HEK293 (cell line): ENCODE data around the gene TGM5.

Experiments
- CTCF ChIP-seq: fragments of 450-650 bp; formaldehyde crosslinking; IDR thresholded peaks from 2 replicates; pipeline ENCODE4 v1.5.1; 2016; ENCODE audit warnings: missing biosample characterization, missing genetic modification characterization
- KLF10 ChIP-seq: fragments of 450-650 bp; IDR thresholded peaks from 2 replicates; pipeline ENCODE4 v1.5.1; 2018; ENCODE audit warnings: missing biosample characterization, mild to moderate bottlenecking, missing genetic modification characterization
- REST ChIP-seq: fragments of 450-650 bp; formaldehyde crosslinking; IDR thresholded peaks from 2 replicates; pipeline ENCODE4 v1.5.1; 2016; ENCODE audit warnings: missing biosample characterization, missing genetic modification characterization
- TSHZ1 ChIP-seq: fragments of 450-650 bp; formaldehyde crosslinking; IDR thresholded peaks from 2 replicates; pipeline ENCODE4 v1.5.1; 2016; ENCODE audit warnings: missing biosample characterization, missing genetic modification characterization, borderline replicate concordance
- ZBTB26 ChIP-seq: fragments of 450-650 bp; formaldehyde crosslinking; optimal IDR thresholded peaks from 2 replicates; pipeline ENCODE3; 2016; ENCODE audit warnings: missing biosample characterization, mild to moderate bottlenecking, missing genetic modification characterization
- ZIC2 ChIP-seq: fragments of 450-650 bp; formaldehyde crosslinking; IDR thresholded peaks from 2 replicates; pipeline ENCODE4 v1.5.1; 2016; ENCODE audit warnings: missing biosample characterization, missing genetic modification characterization
- ZNF121 ChIP-seq: fragments of 450-650 bp; formaldehyde crosslinking; IDR thresholded peaks from 2 replicates; pipeline ENCODE4 v1.5.1; 2016; ENCODE audit warnings: missing biosample characterization, missing genetic modification characterization
- ZNF561 ChIP-seq: fragments of 450-650 bp; IDR thresholded peaks from 2 replicates; pipeline ENCODE4 v1.5.1; 2018; ENCODE audit warnings: missing biosample characterization, missing genetic modification characterization, borderline replicate concordance

GRCh38 chr15:43242616-43243015 is 24.1 kb downstream of the TGM5 start:
- no peak for TF ChIP-seq ZIC2 (tag by site-specific recombination)
- TF ChIP-seq ZNF561 (tag by site-specific recombination) = no peak
- no peak for TF ChIP-seq TSHZ1 (tag by site-specific recombination)
- TF ChIP-seq ZBTB26 (tag by site-specific recombination) = no peak
- TF ChIP-seq KLF10 (tag by site-specific recombination) = no peak
- no peak for TF ChIP-seq CTCF
- no peak for TF ChIP-seq ZNF121 (tag by site-specific recombination)
- TF ChIP-seq REST = no peak
